ENCODE data around the gene RNF157. TPM values are rescaled to one million over a fixed set of nuclear protein-coding genes. Genes with fewer than 3 reads are reported as not detected.

RNF157 gene
- total and polyA plus RNA-seq, 2 of the 13 experiments (the other 11 are each of a cell fraction or from before 2014, with no cell fraction given) = 0.44 to 1.5 TPM

DNA sequence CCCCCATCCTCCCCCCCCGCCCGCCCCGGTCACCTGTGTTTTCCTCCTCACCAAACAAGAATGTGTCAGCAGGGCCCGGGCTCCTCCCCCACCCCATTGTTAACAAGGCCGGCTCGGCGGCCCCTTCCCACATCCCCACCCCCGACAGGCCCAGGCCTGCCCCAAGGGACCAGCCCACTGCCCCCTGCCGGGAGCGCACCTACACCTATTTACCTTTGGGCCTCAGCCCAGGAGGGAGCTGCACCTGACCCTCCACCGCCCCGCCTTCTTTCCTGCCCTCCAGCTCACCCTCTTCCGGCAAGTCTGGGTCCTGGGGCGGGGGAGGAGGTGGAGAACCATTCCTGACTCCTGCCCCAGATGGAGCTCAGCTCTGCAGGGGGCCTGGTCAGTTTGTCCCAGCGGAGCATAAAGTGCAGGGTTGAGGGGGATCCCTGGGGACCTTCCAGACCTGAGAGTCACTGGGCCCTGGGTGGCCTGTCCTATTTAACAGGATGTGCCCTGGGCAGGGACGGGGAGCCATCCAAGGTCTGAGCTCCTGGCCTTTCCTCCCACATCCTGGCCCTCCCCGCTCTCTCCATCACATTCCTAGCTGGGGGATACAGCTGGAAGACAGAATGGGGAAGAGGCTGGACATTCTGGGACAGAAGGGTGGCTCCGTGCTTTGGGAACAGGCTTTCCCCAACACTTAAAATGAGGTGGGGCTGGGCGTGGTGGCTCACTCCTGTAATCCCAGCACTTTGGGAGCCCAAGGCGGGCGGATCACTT lies 107.5 kb downstream of the RNF157 start (continued):
- TF ChIP-seq, protein P1, sequence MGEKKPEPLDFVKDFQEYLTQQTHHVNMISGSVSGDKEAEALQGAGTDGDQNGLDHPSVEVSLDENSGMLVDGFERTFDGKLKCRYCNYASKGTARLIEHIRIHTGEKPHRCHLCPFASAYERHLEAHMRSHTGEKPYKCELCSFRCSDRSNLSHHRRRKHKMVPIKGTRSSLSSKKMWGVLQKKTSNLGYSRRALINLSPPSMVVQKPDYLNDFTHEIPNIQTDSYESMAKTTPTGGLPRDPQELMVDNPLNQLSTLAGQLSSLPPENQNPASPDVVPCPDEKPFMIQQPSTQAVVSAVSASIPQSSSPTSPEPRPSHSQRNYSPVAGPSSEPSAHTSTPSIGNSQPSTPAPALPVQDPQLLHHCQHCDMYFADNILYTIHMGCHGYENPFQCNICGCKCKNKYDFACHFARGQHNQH (CRISPR knock-in tag; IDR thresholded peaks at IDR 0.05) = peak; percentile 71
- TF ChIP-seq, protein P2, sequence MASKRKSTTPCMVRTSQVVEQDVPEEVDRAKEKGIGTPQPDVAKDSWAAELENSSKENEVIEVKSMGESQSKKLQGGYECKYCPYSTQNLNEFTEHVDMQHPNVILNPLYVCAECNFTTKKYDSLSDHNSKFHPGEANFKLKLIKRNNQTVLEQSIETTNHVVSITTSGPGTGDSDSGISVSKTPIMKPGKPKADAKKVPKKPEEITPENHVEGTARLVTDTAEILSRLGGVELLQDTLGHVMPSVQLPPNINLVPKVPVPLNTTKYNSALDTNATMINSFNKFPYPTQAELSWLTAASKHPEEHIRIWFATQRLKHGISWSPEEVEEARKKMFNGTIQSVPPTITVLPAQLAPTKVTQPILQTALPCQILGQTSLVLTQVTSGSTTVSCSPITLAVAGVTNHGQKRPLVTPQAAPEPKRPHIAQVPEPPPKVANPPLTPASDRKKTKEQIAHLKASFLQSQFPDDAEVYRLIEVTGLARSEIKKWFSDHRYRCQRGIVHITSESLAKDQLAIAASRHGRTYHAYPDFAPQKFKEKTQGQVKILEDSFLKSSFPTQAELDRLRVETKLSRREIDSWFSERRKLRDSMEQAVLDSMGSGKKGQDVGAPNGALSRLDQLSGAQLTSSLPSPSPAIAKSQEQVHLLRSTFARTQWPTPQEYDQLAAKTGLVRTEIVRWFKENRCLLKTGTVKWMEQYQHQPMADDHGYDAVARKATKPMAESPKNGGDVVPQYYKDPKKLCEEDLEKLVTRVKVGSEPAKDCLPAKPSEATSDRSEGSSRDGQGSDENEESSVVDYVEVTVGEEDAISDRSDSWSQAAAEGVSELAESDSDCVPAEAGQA (IDR thresholded peaks at IDR 0.05; ENCODE audit: low read depth) = no peak
- TF ChIP-seq, protein P2 (CRISPR knock-in tag; IDR thresholded peaks at IDR 0.05; ENCODE audit: borderline replicate concordance) = no peak
- TF ChIP-seq MAX (IDR thresholded peaks at IDR 0.05) (peak; percentile 1; the same call in 1 of the 2 replicates), AGO2 (optimal IDR thresholded peaks at IDR 0.05; ENCODE audit: low read depth, low read length) (no peak), ZNF235 (CRISPR knock-in tag; IDR thresholded peaks at IDR 0.05; ENCODE audit: borderline replicate concordance) (no peak), GZF1 (CRISPR knock-in tag; IDR thresholded peaks at IDR 0.05) (no peak), SRSF4 (IDR thresholded peaks at IDR 0.05; ENCODE audit: low read depth, low read length, poor library complexity, severe bottlenecking) (no peak), TCF7 (IDR thresholded peaks at IDR 0.05; ENCODE audit: low read depth) (no peak), MIER2 (CRISPR knock-in tag; IDR thresholded peaks at IDR 0.05) (no peak), TARDBP (CRISPR knock-in tag; IDR thresholded peaks at IDR 0.05) (peak; percentile 58; the same call in 1 of the 2 replicates), HMGXB4 (CRISPR knock-in tag; IDR thresholded peaks at IDR 0.05; ENCODE audit: borderline replicate concordance in 1 of 2, low read depth in 1 of 2) (peak; percentile 57 to 74; a peak in 2 of 4 replicates), ZSCAN22 (CRISPR knock-in tag; IDR thresholded peaks at IDR 0.05) (no peak), SPEN (CRISPR knock-in tag; IDR thresholded peaks at IDR 0.05; ENCODE audit: low read depth) (no peak), TEAD3 (CRISPR knock-in tag; optimal IDR thresholded peaks at IDR 0.05; ENCODE audit: borderline replicate concordance) (peak; percentile 48), ZNF337 (CRISPR knock-in tag; IDR thresholded peaks at IDR 0.05; ENCODE audit: borderline replicate concordance, low read depth) (no peak), RBAK (CRISPR knock-in tag; IDR thresholded peaks at IDR 0.05) (no peak), ZNF607 (CRISPR knock-in tag; IDR thresholded peaks at IDR 0.05; ENCODE audit: borderline replicate concordance) (no peak)
- TF ChIP-seq, protein P3, sequence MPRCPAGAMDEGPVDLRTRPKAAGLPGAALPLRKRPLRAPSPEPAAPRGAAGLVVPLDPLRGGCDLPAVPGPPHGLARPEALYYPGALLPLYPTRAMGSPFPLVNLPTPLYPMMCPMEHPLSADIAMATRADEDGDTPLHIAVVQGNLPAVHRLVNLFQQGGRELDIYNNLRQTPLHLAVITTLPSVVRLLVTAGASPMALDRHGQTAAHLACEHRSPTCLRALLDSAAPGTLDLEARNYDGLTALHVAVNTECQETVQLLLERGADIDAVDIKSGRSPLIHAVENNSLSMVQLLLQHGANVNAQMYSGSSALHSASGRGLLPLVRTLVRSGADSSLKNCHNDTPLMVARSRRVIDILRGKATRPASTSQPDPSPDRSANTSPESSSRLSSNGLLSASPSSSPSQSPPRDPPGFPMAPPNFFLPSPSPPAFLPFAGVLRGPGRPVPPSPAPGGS (CRISPR knock-in tag; IDR thresholded peaks at IDR 0.05) = no peak
